Stimulated activated CD4-positive, alpha-beta T cell treated with anti-CD3 and anti-CD28 coated beads, TNF-alpha, amount 100 ng/mL, for 24 hours (primary cell): Measurements from ENCODE around the gene DHX9.
"Not testable (repeated sequence)": the region's sequence is repeated elsewhere in the genome, so short reads cannot be mapped to it uniquely, and the experiment has no call there.

ENCODE experiments used
- DNase-seq, 3 experiments: peaks; one replicate each; pipeline ENCODE4 v3.0.0-alpha.2; 2020; ENCODE audit warnings: low read depth in 3 of 3

DHX9 gene

DNA sequence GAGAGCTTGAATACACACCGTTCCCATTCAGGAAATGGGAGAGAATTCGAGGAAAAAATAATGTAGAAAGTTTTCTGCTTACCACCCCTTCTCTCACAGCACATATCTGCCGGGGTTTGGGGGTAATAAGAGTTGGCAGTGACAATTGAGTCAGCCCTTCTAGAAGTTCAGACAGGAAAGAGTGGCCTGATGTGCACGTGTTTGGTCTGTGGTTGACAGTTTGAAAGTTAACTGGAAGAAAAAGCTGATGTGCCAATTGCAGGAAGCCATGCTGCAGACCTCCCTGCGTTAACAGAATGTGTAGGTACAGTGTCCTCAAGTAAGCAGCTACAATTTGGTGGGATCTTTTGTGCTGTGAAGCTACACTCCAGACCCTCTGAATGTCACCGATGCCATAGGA lies 50.9 kb downstream of the DHX9 start:
- DNase-seq: no peak

DNA sequence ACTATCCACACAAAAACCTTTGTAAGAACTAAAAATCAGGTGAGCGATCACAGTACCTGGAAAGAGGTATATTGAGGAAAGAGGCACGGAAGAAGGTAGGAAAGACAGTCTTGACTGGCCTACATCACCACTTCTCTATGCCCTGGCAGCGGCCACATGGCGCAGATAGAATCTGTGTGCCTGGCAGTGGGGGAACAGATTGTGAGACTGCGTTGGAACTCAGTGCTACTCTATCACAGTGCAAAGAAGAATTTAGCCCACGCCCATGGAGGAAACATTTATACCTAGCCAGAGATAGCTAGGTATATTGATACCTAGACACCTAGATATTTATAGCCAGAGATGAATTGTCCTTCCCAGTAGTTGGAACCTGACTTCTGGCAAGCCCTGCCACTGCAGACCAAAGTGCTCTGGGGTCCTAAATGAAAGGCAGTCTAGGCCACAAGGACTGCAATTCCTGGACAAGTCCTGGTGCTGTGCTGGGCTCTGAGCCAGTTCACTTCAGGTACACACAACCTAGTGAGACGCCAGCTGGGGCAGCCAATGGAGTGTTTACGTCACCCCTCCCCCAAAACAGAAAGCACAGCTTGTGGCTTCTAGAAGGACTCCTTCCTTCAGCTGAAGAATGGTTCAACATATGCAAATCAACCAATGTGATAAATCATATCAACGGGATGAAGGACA lies 51.9 kb downstream of the DHX9 start:
- no peak for DNase-seq

DNA sequence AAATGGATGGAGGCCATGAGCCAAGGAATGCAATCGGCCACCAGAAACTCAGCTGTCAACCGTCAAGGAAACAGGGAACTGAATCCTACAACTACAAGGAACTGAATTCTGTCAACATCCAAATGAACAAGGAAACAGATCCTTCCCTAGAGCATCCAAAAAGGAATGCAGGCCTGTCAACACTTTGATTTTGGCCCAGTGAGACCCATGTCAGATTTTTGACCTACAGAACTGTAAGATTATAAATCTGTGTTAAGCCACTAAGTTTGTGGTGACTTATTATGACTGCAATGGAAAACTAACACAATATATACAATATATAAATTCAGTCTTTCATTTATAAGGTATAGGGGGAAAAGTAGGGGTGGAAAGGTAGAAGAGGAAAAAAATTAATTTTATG lies 58.5 kb downstream of the DHX9 start:
- no peak for DNase-seq

DNA sequence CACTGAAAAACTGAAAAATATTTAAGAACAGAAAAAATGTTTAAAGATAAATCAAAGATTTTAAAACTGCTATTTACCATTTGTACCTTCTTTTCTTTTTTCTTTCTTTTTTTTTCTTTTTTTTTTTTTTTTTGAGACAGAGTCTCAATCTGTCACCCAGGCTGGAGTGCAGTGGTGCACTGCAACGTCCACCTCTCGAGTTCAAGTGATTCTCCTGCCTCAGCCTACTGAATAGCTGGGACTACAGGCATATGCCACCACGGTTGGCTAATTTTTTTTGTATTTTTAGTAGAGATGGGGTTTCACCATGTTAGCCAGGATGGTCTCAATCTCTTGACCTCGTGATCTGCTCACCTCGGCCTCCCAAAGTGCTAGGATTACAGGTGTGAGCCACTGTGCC lies 62.8 kb downstream of the DHX9 start:
- DNase-seq: not testable (repeated sequence)

DNA sequence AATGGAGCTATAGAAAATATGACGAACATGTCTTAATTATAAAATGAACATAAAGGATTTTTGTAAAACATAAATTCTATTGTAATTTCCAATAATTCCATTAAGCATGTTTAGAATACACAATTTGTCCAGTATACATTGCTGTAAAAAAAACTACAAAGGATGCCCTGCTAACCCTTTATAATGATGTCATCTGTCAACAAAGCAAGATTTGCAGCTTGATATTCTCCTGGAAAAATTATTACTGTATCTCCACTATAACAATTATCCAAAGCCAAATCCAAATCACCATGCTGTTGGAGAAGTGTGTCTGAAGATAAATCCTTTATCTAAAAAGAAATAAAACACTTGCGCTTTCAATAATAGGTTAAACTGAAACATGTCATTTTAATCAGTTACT lies 66.2 kb downstream of the DHX9 start:
- DNase-seq: no peak

DNA sequence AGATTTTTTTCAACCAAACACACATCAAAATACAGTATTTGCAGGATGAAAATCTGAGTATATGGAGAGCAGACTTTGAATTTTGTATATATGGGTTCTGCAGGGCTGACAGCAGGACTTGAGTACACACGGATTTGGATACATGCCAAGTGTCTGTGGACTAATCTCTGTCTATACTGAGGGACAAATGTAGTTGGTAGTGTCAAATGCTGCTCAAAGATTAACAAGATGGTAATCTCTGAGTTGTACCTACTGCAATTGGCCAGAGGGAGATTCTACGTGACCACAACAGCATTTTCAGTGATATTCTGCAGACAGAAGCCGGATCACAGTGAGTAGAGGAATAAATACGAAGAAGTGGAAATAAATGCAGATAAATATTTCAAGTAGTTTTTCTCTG lies 70.4 kb downstream of the DHX9 start:
- no peak for DNase-seq

DNA sequence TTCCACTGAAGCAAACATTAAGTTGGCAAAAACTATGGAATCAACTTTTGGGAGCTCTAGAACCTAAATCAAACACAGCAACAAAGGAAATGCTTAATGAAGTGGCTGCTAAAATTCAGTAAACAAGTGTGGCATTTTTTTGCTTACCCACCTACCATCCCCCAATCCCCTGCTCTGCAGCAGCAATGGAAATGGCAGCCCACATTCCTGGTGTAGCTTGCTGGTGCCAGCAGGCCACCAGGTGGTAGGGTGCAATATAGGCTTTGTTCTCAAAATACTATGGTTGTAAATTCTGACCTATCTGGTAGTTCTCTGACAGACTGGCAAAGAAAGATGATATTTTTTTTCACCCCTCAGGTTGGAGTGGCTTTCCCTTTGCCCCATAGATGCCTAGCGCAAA lies 71.0 kb downstream of the DHX9 start:
- DNase-seq: no peak

DNA sequence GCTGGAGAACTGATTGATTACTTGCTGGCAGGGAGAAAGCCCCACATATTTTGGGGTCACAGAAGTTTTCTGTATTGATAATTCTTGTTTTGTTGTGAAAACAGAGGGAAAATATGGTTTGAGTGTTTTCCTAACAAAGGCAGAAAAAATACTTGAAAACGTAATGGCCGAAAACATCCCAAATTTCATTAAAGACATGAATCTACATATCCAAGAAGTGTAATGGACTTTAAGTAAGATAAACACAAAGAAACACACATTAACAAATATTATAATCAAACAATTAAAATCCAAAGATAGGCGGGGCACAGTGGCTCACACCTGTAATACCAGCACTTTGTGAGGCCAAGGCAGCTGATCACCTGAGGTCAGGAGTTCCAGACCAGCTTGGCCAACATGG lies 74.3 kb downstream of the DHX9 start:
- DNase-seq: no peak

DNA sequence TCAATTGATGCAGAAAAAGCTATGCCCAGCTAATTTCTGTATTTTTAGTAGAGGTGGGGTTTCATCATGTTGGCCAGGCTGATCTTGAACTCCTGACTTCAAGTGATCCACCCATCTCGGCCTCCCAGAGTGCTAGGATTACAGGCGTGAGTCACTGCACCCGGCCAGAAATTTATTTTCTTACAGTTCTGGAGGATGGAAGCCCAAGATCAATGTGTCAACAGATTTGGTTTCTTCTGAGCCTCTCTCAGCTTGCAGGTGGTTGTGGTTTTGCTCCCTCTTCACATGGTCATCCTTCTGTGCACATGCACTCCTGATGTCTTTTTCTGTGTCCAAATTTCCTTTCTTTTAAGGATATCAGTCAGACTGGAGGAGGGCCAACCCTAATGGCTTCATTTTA lies 78.2 kb downstream of the DHX9 start:
- no peak for DNase-seq

DNA sequence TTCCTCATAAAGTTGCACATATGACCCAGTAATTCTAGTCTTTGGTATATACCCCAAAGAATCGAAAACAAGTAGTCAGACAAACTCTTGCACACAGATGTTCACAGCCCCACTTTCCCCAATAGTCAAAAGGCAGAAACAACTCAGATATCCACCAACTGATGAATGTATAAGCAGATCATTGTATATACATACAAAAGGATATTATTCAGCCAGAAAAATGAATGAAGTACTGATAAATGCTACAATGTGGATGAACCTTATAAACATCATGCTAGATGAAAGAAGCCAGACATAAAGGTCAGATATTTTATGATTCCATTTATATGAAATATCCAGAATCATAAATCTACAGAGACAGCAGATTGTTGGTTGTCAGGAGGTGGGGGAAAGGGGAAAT lies 86.5 kb downstream of the DHX9 start:
- DNase-seq: no peak

DNA sequence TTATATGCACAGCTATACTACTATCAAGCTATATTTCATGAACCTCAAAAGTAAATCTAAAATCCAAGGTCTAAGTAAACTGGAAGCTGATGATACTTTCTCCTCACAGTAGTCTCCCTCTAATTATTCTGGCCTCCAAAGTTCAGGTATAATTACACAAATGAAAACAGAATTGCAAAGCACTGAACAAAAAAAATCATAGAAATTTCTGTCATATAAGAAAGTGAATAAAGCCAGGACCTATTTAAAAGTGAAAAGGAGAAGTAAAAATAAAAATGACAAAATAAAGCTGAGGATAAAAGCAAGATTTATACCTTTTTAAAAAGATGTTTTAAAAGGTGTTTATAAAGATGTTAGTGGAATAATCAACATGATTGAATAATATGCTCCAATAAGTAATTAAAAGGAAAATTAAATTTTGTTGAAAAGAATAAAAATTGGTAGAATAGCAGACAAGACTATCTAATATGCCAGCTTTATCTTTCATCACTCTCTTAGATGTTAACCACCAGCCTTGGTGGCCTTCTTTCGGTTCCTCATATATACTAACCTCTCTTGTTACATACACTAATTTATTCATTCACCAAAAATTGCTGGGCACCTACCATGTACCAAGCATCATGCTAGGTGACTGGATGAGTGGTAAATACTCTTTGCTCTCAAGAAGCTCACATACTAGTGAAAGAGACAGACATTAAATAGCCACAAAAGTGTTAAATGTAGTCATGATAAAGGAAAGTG lies 88.7 kb downstream of the DHX9 start:
- DNase-seq: no peak

DNA sequence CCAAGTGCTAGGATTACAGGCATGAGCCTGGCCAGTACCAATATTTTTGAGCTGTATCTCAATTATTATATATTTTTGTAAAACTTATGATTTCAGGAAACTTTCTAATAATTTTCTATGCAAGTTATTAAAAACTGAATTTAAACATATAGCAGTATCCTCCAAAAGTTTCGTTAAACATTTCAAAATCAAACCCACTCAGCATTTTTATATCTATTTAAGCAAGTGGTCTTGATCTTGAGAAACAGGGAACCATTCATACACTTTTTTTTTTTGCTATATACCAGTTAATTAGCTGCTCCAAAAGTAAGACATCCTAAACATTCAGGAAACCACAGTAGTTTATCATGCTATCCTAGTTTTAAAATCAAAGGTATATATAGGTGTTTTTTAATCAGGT lies 91.8 kb downstream of the DHX9 start:
- DNase-seq: no peak

DNA sequence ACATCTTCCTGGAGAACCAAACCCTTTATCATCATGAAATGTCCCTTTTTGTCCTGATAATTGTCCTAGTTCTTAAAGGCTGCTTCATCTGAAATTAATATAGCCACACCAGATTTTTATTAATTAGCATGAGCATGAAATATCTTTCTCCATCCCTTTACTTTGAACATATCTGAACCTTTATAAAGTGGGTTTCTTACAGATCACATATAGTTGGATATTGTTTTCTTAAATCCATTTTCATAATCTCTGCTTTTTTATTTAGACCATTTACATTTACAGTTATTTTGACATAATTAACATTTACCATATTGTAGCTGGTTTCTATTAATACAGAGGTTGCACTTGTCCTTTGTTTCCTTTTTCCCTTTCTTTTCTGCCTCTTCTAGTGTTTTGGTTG lies 96.6 kb downstream of the DHX9 start:
- DNase-seq: no peak
